Measurements from ENCODE around the gene DAW1.

DAW1 gene

DNA sequence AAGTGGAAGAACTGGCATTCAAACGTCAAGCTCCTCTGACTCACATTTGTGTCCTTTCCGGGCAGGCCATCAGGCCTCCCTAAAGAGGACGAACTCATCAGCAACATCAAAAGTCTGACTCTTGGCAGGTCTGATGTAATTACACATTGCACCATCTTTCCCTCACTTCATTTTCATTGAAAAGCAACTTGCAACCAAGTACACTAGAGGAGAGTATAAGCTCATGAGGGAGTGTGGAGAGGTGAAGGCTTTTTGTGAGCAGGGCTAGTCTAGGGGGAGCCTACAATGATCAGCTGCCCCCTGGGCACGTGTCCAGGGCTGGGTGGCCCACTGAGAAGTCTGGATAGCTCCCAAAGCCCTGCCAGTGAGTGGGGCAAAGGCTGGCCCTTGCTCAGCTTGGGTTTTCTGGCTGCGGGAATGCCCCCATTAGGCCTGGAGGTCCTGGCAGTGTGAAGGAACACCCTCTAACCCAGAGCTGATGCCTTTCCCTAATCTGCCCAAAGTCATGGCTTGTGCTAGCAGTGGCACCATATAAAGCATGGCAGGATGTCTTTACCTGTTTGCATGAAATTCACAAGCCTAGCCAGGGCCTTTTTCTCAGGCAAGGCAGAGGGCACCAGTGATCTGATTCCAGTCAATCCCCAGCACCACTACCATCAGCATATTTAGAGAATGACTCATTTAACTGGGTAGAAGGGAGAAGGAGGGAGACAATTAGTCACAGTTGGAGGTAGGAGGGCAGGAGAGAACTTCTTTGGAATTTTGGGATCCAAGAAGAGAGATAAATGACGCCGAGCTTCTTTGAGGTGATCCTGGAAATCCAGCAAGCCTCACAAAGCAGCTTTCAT is 8.5 kb upstream of the DAW1 start:
- Histone ChIP-seq H3K9ac (ENCODE audit: low read depth, low read length) (peak overlapping the region; percentile 82), H3K36me3 (ENCODE audit: insufficient read depth, low read length) (no peaks in the 10 kb centered on the region), H3K4me2 (ENCODE audit: low read length) (peak overlapping the region; percentile 64), H3K4me3 (ENCODE audit: low read length) (peak overlapping the region; percentile 37), H3K9me3 (replicated peaks; ENCODE audit: low read length) (no peaks in the 10 kb centered on the region), H3K27me3 (ENCODE audit: control insufficient read depth, insufficient read depth, low read length) (no peaks in the 10 kb centered on the region), H3K4me1 (ENCODE audit: control insufficient read depth, insufficient read depth, low read length) (peaks cover 62% of the 10 kb centered on the region)

DNA sequence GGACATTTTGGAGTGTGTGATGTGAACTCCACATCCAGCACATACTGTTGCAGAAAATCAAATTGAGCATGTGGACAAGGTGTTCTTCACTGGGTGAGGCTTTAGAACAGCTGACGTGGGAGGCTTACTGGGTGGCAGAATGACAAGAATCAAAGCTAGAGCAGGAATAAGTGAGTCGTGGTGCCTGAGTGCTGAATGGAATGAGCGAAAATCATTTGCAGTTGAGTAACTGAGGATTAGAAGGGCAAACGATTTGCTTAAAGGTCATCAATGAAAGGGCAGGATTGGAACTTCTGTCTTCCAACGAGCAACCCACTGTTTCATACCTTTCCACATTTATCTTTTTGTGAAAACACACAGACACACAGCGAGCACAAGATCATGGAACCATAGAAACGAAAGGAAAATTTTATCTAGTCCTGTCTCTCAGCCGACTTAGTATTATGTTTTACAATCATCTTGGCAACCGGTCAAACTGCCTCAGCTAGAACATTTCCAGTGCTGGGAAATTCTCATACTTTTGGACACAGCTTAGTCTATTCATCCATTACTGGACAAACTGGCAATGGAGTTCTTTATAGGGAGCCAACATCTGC is 7.2 kb upstream of the DAW1 start:
- peak overlapping the region; percentile 82 for H3K9ac ChIP-seq (ENCODE audit: low read depth, low read length)
- no peaks in the 10 kb centered on the region for H3K36me3 ChIP-seq (ENCODE audit: insufficient read depth, low read length)
- H3K9me3 ChIP-seq (replicated peaks; ENCODE audit: low read length), result no peaks in the 10 kb centered on the region
- no peaks in the 10 kb centered on the region for H3K27me3 ChIP-seq (ENCODE audit: control insufficient read depth, insufficient read depth, low read length)
- H3K4me3 ChIP-seq (ENCODE audit: low read length), result peak overlapping the region; percentile 36
- H3K4me2 ChIP-seq (ENCODE audit: low read length), result peak overlapping the region; percentile 64
- peaks cover 62% of the 10 kb centered on the region for H3K4me1 ChIP-seq (ENCODE audit: control insufficient read depth, insufficient read depth, low read length)

DNA sequence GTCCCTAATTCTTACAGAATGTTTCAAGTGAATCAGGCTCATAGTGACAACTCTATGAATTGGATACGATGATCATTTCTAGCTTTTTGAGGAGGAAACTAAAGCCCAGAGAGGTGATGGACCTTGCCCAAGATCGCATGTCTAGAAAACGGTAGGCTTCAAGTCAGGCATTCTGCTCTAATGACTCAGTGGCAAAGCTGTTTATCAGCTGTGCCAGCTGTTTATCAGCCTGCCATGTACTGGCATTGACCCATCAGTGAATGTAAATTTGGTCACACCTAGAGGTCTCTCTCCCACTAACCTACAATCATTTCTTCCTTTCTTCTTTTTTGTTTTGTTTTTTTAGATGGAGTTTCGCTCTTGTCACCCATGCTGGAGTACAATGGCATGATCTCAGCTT is 6.1 kb upstream of the DAW1 start:
- Histone ChIP-seq H3K4me1 (ENCODE audit: control insufficient read depth, insufficient read depth, low read length) (peaks cover 62% of the 10 kb centered on the region), H3K36me3 (ENCODE audit: insufficient read depth, low read length) (no peaks in the 10 kb centered on the region), H3K9me3 (replicated peaks; ENCODE audit: low read length) (no peaks in the 10 kb centered on the region), H3K27me3 (ENCODE audit: control insufficient read depth, insufficient read depth, low read length) (no peaks in the 10 kb centered on the region), H3K4me2 (ENCODE audit: low read length) (no peak overlapping the region), H3K9ac (ENCODE audit: low read depth, low read length) (peak overlapping the region; percentile 82), H3K4me3 (ENCODE audit: low read length) (no peak overlapping the region)

DNA sequence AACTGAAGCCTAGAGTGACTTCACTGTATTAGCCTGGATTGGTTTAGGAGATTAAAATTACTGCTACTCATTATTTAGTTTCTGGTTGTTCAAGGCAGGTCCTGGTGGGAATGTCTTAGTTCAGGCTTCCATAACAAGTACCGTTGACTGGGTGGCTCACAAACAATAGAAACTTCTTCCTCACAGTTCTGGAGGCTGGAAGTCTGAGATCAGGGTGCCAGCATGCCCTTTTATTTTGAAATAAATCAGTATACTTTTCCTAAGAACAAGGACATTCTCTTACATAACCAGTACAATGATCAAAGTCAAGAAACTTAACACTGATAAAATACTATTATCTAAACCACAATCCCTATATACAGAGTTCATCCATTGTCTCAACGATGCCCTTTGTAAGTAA is 4.0 kb upstream of the DAW1 start:
- Histone ChIP-seq H3K4me2 (ENCODE audit: low read length) (no peak overlapping the region), H3K4me3 (ENCODE audit: low read length) (no peak overlapping the region), H3K9me3 (replicated peaks; ENCODE audit: low read length) (no peaks in the 10 kb centered on the region), H3K36me3 (ENCODE audit: insufficient read depth, low read length) (no peaks in the 10 kb centered on the region), H3K4me1 (ENCODE audit: control insufficient read depth, insufficient read depth, low read length) (peaks cover 57% of the 10 kb centered on the region), H3K9ac (ENCODE audit: low read depth, low read length) (no peak overlapping the region), H3K27me3 (ENCODE audit: control insufficient read depth, insufficient read depth, low read length) (no peaks in the 10 kb centered on the region)

DNA sequence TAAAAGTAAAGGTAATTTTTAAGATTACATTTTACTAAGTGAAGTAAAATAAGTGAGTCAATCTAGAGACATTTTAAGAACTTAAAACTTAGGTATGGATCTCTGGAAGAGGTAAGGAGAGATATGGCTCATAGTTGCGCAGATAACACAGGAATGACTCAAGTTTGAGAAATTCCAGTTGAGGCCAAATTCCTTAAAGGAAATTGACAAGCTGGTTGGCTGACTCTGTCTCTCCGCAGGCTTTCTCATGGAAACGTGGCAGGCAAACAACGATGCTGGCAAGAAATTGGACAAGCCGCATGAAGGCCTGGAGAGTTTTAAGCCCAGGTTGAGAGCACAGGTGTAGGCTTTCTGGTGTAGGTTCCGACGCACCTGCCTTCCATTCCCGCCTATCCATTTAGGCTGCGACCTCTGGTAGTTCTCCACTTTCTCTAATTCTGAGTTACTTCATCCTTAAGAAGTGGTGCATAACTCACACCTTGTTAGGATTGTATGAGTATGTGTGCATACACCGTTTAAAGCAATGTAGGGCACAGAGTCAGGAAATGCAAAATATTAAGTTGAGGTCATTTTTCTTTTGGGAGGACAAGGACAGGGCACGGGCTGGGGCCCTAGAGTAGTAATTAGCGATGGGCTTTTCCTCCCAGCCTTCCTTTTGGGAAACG is 589 bp upstream of the DAW1 start:
- peaks cover 22% of the 10 kb centered on the region for H3K4me1 ChIP-seq (ENCODE audit: control insufficient read depth, insufficient read depth, low read length)
- no peaks in the 10 kb centered on the region for H3K9me3 ChIP-seq (replicated peaks; ENCODE audit: low read length)
- H3K9ac ChIP-seq (ENCODE audit: low read depth, low read length), result peak overlapping the region; percentile 73
- no peaks in the 10 kb centered on the region for H3K27me3 ChIP-seq (ENCODE audit: control insufficient read depth, insufficient read depth, low read length)
- peak overlapping the region; percentile 67 for H3K4me3 ChIP-seq (ENCODE audit: low read length)
- H3K36me3 ChIP-seq (ENCODE audit: insufficient read depth, low read length), result no peaks in the 10 kb centered on the region
- H3K4me2 ChIP-seq (ENCODE audit: low read length), result peak overlapping the region; percentile 89

DNA sequence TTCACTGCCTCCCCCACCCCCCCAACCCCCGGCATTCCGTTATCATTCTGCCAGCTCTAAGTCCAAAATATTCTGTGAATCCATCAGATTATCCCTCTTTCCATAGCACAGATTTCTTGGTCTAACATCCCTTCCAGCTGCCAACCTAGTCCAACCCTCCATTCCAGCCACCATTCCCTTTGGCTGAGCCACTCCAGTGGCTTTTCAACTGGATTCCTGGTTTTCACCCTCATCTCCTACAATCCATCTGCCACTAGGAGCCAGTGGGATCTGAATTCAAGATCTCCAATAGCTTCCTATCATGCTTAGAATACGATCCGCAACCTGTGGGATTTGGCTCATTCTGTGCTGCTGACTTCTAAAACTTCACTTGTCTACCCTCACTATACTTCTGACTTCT is 1.2 kb downstream of the DAW1 start:
- Histone ChIP-seq H3K27me3 (ENCODE audit: control insufficient read depth, insufficient read depth, low read length) (no peaks in the 10 kb centered on the region), H3K36me3 (ENCODE audit: insufficient read depth, low read length) (no peaks in the 10 kb centered on the region), H3K4me1 (ENCODE audit: control insufficient read depth, insufficient read depth, low read length) (peaks cover 35% of the 10 kb centered on the region), H3K4me3 (ENCODE audit: low read length) (no peak overlapping the region), H3K9me3 (replicated peaks; ENCODE audit: low read length) (no peaks in the 10 kb centered on the region), H3K9ac (ENCODE audit: low read depth, low read length) (no peak overlapping the region), H3K4me2 (ENCODE audit: low read length) (no peak overlapping the region)

DNA sequence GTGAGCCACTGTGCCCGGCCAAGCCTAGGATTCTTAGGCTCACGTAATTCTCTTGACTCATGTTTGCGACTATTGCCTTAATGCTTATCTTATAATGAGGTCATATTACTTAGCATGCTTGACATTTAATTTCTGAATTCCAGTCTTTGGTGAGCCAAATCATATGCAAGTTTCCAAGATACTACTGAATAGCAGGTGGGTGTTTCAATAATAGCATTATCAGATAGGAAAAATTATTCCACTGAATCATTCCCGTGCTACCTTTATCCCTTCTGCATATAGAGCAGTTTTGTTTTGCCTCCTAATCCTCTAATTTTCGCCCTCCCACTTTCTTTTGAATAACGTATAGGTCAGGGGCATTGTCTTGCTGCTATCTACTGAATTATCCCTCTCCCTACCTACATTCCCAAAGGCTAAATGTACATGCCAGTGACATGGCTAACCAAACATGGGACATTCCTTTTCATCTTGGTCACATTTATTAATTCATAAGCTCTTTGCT is 4.9 kb downstream of the DAW1 start:
- no peaks in the 10 kb centered on the region for H3K9me3 ChIP-seq (replicated peaks; ENCODE audit: low read length)
- peaks cover 42% of the 10 kb centered on the region for H3K4me1 ChIP-seq (ENCODE audit: control insufficient read depth, insufficient read depth, low read length)
- no peak overlapping the region for H3K4me3 ChIP-seq (ENCODE audit: low read length)
- H3K4me2 ChIP-seq (ENCODE audit: low read length), result no peak overlapping the region
- H3K9ac ChIP-seq (ENCODE audit: low read depth, low read length), result no peak overlapping the region
- H3K36me3 ChIP-seq (ENCODE audit: insufficient read depth, low read length), result no peaks in the 10 kb centered on the region
- no peaks in the 10 kb centered on the region for H3K27me3 ChIP-seq (ENCODE audit: control insufficient read depth, insufficient read depth, low read length)

DNA sequence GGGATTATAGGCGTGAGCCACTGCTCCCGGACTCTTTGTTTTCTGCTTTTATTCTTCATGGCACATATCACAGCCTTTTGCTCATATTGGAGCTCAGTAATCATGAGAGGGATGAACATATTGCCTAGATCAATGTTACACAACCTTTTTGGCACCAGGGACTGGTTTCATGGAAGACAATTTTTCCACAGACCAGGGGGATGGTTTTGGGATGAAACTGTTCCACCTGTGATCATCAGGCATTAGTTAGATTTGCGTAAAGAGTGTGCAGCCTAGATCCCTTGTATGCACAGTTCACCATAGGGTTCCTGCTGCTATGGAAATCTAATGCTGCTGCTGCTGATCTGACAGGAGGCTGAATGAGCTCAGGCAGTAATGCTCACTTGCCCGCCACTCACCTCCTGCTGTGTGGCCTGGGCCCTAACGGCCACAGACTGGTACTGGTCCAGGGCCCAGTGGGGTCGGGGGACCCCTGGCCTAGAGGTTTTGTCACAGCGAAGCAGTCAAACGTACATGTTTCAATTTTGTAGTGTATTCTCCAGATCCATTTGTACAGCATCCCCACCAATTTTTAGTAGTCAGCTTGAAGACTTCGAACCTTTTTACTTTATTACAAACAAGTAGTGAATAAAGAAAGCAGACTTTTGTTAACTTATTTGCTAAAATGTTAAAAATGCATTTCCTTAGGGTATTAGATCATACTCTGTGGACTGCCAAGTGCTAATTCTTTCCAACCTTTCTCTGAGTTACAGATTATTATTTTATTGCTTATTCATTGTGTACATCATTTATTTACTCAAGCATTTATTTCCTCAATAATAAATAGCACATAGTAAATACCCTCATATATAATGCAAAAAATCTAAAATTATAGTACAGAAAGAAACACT is 6.2 kb downstream of the DAW1 start:
- peak overlapping the region; percentile 53 for H3K9ac ChIP-seq (ENCODE audit: low read depth, low read length)

DNA sequence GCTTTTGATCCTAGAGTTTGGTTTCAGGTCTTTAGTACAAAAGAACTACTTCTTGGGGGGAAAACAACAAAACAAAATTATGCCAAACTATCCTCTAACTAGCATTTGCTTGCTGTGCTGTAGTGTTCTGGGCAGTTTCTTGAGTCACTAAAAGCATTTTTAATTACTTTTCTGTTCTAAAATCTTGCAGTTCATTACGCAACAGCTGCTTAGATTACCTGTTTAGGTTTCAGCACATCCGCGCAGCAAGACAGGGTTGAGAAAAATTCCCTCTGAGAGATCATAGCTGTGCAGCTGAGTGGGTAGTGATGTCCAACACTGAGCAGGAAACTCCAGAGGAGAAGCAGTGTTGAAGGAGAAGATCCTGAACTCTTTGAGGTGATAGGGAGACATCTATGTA is 9.0 kb downstream of the DAW1 start:
- Histone ChIP-seq H3K4me3 (ENCODE audit: low read length) (no peak overlapping the region), H3K9me3 (replicated peaks; ENCODE audit: low read length) (no peaks in the 10 kb centered on the region), H3K4me1 (ENCODE audit: control insufficient read depth, insufficient read depth, low read length) (peaks cover 45% of the 10 kb centered on the region), H3K27me3 (ENCODE audit: control insufficient read depth, insufficient read depth, low read length) (no peaks in the 10 kb centered on the region), H3K4me2 (ENCODE audit: low read length) (no peak overlapping the region), H3K36me3 (ENCODE audit: insufficient read depth, low read length) (no peaks in the 10 kb centered on the region), H3K9ac (ENCODE audit: low read depth, low read length) (peak overlapping the region; percentile 12)

More for the DNA sequence above, 6.2 kb downstream of the DAW1 start:
- no peaks in the 10 kb centered on the region for H3K36me3 ChIP-seq (ENCODE audit: insufficient read depth, low read length)
- H3K27me3 ChIP-seq (ENCODE audit: control insufficient read depth, insufficient read depth, low read length), result no peaks in the 10 kb centered on the region
- no peaks in the 10 kb centered on the region for H3K9me3 ChIP-seq (replicated peaks; ENCODE audit: low read length)
- peaks cover 45% of the 10 kb centered on the region for H3K4me1 ChIP-seq (ENCODE audit: control insufficient read depth, insufficient read depth, low read length)
- no peak overlapping the region for H3K4me3 ChIP-seq (ENCODE audit: low read length)
- no peak overlapping the region for H3K4me2 ChIP-seq (ENCODE audit: low read length)

DNA sequence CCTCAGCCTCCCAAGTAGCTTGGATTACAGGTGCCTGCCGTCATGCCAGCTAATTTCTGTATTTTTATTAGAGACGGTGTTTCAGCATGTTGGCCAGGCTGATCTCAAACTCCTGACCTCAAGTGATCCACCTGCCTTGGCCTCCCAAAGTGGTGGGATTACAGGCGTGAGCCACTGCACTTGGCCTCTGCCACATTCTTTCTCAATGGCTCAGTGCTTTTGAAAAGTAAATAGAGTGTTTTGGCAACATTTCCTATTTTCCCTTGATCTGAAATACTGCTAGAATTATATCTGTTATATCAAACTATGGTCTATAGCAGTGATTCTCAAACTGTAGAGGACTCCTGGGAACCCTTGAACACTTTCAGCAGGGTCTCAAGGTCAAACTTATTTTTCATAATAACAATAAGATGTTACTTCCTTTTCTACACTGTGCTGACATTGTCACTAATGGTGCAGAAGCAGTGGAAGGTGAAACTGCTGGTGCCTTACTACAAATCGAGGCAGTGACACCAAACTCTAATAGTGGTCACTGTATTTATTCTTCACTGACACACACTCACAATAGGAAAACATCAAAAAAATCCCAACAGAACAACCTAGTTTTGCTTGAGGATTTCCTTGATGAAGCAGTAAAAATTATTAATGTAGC is 10.6 kb downstream of the DAW1 start:
- H3K9ac ChIP-seq (ENCODE audit: low read depth, low read length), result no peak overlapping the region
- H3K9me3 ChIP-seq (replicated peaks; ENCODE audit: low read length), result no peaks in the 10 kb centered on the region
- no peak overlapping the region for H3K4me3 ChIP-seq (ENCODE audit: low read length)
- H3K27me3 ChIP-seq (ENCODE audit: control insufficient read depth, insufficient read depth, low read length), result no peaks in the 10 kb centered on the region
- peaks cover 36% of the 10 kb centered on the region for H3K4me1 ChIP-seq (ENCODE audit: control insufficient read depth, insufficient read depth, low read length)
- H3K36me3 ChIP-seq (ENCODE audit: insufficient read depth, low read length), result no peaks in the 10 kb centered on the region
- H3K4me2 ChIP-seq (ENCODE audit: low read length), result no peak overlapping the region
